ENCODE results near the gene ZNF500.

ZNF500 gene

DNA sequence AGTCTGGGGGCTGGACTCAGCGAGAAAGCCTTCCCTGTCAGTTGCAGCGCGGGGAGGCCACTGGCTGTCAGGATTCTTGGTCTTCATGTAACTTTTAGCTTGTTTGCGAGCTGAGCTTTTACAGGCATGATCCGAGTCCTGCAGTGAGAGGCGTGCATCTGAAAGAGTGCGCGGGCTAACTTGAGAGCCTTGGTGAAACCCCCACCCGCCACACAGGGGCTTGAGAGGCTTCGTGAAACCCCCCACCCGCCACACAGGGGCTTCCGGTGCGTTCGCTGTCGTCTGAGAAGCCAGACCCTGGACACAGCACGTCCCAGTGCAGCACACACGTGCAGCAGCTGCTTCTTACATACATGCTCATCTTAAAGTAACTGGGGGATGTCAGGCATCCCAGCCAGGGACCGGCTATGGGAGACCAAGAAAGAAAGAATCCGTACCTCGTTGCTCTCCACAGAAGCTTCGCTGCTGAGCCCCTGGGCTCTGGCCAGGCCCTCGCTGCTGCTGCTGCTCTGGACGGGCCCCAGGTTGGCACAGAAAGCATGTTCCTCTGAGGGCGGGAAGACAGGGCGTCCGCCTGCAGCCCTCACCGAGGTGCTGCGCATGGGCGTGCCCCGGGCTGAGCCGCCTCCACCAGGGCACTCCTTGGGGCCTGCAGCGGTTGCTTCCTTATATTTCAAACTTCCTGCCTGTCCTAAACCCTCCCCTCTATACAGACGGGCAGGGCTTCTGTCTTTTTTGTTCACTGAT, 65.8 kb downstream of the ZNF500 start:
- DNase-seq, result no peak

DNA sequence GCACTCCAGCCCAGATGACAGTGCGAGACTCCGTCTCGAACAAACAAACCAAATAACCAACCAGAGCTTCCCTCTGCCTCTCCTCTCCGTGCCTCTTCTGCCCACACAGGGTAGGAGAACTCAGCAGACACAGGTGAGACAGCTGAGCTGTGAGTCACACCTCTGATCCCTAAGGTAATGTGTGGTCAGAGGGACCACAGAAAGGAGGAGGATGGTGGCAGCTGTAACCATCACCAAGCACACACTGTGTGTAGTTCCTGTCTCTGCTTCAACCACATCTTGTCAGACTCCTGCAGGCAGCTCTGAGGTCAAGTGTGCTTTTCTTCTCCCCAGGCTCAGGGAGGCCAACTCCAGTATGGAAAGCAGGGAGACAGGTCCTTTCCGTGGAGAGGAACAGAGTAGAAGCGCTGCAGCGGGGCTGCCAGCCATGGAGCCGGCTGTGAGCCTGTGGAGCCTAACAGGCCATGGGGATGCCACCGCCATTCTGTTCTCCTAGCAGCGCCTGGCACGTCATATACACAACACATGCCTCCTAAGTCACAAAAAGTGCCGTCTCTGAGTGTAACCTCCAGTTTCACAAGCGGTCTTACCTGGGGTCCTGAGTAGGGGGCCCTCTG, 66.5 kb downstream of the ZNF500 start:
- no peak for DNase-seq

GRCh38 chr16:4699046-4699556, 67.9 kb downstream of the ZNF500 start:
- no peak for DNase-seq

- no peak for DNase-seq
Measured at GRCh38 chr16:4698321-4699045, 68.5 kb downstream of the ZNF500 start.
